Measurements from ENCODE around the gene CTSC.

CTSC gene

DNA sequence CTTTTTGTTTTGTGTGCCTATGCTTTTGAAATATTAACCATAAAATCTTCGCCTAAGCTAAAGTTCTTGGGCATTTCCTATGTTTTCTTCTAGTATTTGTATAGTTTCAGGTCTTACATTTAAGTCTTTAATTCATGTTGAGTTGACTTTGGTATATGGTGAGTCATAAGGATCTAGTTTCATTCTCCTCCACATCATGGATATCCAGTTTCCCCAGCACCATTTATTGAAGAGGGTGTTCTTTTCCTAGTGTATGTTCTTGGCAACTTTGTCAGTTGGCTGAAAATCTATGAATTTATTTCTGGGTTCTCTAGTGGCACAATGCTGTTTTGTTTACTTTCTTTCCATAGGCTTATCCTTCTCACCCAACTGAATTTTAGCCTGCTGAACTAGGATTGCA is 49.0 kb downstream of the CTSC start:
- Histone ChIP-seq H3K4me2 (ENCODE audit: low read depth, low read length, poor library complexity, severe bottlenecking) (no peak overlapping the region), H2AFZ (ENCODE audit: low read depth, low read length, severe bottlenecking) (no peak overlapping the region), H3K27ac (ENCODE audit: low read depth, low read length) (no peak overlapping the region), H3F3A (ENCODE audit: insufficient read depth) (no peaks in the 10 kb centered on the region), H3K36me3 (ENCODE audit: low read length) (peaks cover 17% of the 10 kb centered on the region; the same call in 1 of the 2 replicates), H3K9ac (ENCODE audit: low read length) (no peak overlapping the region), H3K9me2 (replicated peaks; ENCODE audit: insufficient read depth, low read length) (no peaks in the 10 kb centered on the region), H4K20me1 (ENCODE audit: low read depth, low read length) (no peaks in the 10 kb centered on the region), H3K4me3 (ENCODE audit: insufficient read depth, low read length, poor library complexity, severe bottlenecking) (no peak overlapping the region), H3K79me2 (ENCODE audit: insufficient read depth, low read length) (no peaks in the 10 kb centered on the region), H3K9me3 (ENCODE audit: insufficient read depth, low read length) (no peaks in the 10 kb centered on the region), H3K27me3 (ENCODE audit: low read length) (no peaks in the 10 kb centered on the region)
- TF ChIP-seq, protein P1, sequence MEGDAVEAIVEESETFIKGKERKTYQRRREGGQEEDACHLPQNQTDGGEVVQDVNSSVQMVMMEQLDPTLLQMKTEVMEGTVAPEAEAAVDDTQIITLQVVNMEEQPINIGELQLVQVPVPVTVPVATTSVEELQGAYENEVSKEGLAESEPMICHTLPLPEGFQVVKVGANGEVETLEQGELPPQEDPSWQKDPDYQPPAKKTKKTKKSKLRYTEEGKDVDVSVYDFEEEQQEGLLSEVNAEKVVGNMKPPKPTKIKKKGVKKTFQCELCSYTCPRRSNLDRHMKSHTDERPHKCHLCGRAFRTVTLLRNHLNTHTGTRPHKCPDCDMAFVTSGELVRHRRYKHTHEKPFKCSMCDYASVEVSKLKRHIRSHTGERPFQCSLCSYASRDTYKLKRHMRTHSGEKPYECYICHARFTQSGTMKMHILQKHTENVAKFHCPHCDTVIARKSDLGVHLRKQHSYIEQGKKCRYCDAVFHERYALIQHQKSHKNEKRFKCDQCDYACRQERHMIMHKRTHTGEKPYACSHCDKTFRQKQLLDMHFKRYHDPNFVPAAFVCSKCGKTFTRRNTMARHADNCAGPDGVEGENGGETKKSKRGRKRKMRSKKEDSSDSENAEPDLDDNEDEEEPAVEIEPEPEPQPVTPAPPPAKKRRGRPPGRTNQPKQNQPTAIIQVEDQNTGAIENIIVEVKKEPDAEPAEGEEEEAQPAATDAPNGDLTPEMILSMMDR (IDR thresholded peaks at IDR 0.05; ENCODE audit: insufficient read depth, low read length, poor library complexity, severe bottlenecking), result no peak
- no peak for TF ChIP-seq EZH2phosphoT487 (conservative IDR thresholded peaks at IDR 0.05; ENCODE audit: low read length)

DNA sequence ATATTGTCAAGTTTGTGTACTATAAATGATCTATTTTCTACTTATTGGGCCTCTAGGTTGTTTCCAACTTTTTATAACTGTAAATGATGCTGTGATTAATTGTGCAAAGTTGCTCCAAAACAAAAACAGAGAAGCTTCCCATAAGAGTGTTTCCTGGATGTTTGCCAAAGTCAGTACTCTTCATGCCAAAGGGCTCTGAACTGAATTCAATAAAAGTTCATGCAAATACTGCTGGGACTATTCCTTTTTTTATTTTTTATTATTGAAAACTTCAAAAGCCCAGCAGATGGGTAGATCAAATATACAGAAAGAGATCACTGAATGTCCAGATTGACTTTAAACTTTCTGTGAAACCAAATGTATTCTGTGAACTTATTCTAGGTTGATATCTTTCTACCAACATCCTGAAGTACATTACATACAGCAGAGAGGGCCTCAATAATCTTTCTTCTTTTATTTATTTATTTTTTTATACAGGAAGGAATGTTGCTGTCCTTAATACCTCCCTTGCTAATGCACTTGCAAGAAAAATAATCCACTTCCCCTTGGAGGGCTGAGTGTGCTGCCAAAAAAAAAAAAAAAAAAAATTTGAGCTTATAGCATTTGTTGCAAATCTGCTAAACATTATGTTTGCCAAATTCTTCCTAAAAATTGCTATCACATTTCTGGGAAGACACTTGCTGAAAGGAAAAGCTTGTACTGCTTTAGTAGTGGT is 53.0 kb downstream of the CTSC start:
- H3K36me3 ChIP-seq (ENCODE audit: low read length), result 0 out of 2 replicates have a peak, but pooled peaks cover 1% of the 10 kb centered on the region
- no peak overlapping the region for H3K27ac ChIP-seq (ENCODE audit: low read depth, low read length)
- H3F3A ChIP-seq (ENCODE audit: insufficient read depth), result no peaks in the 10 kb centered on the region

DNA sequence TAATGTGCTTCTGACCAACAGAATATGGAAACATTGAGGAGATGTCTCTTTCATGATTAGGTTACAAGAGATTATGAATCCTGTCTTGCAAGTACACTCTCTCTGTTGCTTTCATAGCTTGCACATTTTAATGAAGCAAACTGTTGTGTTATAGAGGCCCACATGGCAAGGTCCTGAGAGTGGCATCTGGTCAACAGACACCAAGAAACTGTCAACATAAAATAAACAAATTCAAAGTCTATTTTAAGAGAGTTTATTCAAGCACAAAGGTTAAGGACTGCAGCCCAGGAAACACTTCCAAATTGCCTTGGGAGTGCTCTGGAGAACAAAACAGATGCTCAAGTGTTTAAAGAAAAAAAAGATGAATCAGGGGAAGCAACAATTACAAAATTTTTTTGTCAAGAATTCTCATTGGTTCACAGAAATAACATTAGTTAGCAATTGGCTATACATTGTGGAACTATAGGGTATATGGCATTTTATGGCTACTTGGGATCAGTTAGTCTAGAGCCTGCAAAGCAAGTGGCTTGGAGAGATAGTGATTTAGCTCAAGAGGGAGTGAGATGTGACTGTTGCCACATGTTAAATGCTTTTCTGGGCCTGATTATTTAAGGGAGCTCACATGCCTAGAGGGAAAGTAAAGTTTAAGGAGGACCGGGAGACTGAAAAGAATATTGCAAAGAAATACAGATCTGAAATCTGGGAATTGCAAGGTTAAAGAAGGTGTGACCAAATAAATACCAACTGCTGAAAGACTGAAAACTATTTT is 54.6 kb downstream of the CTSC start:
- H3K79me2 ChIP-seq (ENCODE audit: insufficient read depth, low read length), result no peaks in the 10 kb centered on the region
- H3K4me2 ChIP-seq (ENCODE audit: low read depth, low read length, poor library complexity, severe bottlenecking), result no peak overlapping the region
- no peak overlapping the region for H3K27ac ChIP-seq (ENCODE audit: low read depth, low read length)
- H4K20me1 ChIP-seq (ENCODE audit: low read depth, low read length), result no peaks in the 10 kb centered on the region
- H3K9me2 ChIP-seq (replicated peaks; ENCODE audit: insufficient read depth, low read length), result no peaks in the 10 kb centered on the region
- TF ChIP-seq, protein P1 (IDR thresholded peaks at IDR 0.05; ENCODE audit: insufficient read depth, low read length, poor library complexity, severe bottlenecking), result no peak
- TF ChIP-seq EZH2phosphoT487 (conservative IDR thresholded peaks at IDR 0.05; ENCODE audit: low read length), result no peak
- no peaks in the 10 kb centered on the region for H3F3A ChIP-seq (ENCODE audit: insufficient read depth)
- H3K36me3 ChIP-seq (ENCODE audit: low read length), result no peaks in the 10 kb centered on the region
- no peaks in the 10 kb centered on the region for H3K27me3 ChIP-seq (ENCODE audit: low read length)
- H3K4me3 ChIP-seq (ENCODE audit: insufficient read depth, low read length, poor library complexity, severe bottlenecking), result no peak overlapping the region
- no peaks in the 10 kb centered on the region for H3K9me3 ChIP-seq (ENCODE audit: insufficient read depth, low read length)
- H3K9ac ChIP-seq (ENCODE audit: low read length), result no peak overlapping the region
- no peak overlapping the region for H2AFZ ChIP-seq (ENCODE audit: low read depth, low read length, severe bottlenecking)

More for the DNA sequence above, 53.0 kb downstream of the CTSC start:
- Histone ChIP-seq H3K9me3 (ENCODE audit: insufficient read depth, low read length) (no peaks in the 10 kb centered on the region), H3K9ac (ENCODE audit: low read length) (no peak overlapping the region), H4K20me1 (ENCODE audit: low read depth, low read length) (no peaks in the 10 kb centered on the region), H3K79me2 (ENCODE audit: insufficient read depth, low read length) (no peaks in the 10 kb centered on the region), H2AFZ (ENCODE audit: low read depth, low read length, severe bottlenecking) (no peak overlapping the region), H3K4me3 (ENCODE audit: insufficient read depth, low read length, poor library complexity, severe bottlenecking) (no peak overlapping the region), H3K4me2 (ENCODE audit: low read depth, low read length, poor library complexity, severe bottlenecking) (no peak overlapping the region), H3K27me3 (ENCODE audit: low read length) (no peaks in the 10 kb centered on the region), H3K9me2 (replicated peaks; ENCODE audit: insufficient read depth, low read length) (no peaks in the 10 kb centered on the region)
- TF ChIP-seq EZH2phosphoT487 (conservative IDR thresholded peaks at IDR 0.05; ENCODE audit: low read length), result no peak
- TF ChIP-seq, protein P1 (IDR thresholded peaks at IDR 0.05; ENCODE audit: insufficient read depth, low read length, poor library complexity, severe bottlenecking), result no peak
